GM12873 (cell line): ENCODE measurements around the gene SAP30.

Experiments
- CTCF ChIP-seq: IDR thresholded peaks from 2 replicates; pipeline ENCODE4 v1.5.1; 2012; ENCODE audit warnings: low read depth, mild to moderate bottlenecking, moderate library complexity, low read length, control low read depth; ENCODE audit not compliant: insufficient read depth; ENCODE audit errors: missing control alignments

The SAP30 gene

GRCh38 chr4:173333658-173334084 is 37.1 kb upstream of the SAP30 start:
- TF ChIP-seq CTCF, result no peak

DNA sequence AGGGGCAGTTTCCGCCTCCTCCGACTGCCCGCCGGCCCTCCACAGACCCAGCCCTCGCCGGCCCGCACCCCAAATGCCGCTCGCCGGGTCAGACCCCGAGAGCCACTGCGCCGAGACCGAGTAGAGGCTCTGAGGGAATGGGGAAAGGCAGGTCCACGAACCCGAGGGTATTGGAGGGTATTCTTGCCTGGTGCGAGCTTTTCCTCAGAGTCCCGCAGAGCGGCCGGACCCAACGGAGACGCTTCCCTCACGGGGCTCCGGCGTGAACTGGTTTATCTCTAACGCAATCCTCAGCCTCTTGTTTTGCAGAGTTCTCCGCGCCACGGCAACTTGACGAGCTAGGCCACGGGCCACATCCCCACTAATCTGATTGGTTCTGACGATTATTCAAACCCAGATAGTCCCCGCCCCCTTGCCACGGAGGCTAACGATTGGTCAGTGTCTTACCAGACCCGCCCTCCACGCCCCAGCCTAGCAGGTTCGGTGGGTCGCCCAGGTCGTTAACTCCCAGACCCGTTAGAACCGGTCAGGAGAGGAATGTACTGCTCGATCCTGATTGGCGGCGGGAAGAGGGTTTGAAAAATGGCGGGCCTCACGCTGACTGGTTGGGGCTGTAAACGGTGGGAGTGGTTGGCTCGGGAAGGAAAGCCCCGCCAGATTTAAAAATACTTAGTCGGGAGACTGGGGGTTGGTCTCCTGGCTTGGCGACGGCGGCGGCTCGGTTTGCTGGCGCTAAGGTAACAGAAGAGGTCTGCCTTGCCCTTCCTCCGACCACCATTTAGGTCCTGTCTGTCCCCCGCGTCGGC is 36.5 kb upstream of the SAP30 start, which contains the start of gene HMGB2:
HMGB2 (minus strand) TSS at position 274 of the 806 bp plus-strand sequence. CDS start 709 bp downstream, outside the sequence.
- TF ChIP-seq CTCF, result no peak

DNA sequence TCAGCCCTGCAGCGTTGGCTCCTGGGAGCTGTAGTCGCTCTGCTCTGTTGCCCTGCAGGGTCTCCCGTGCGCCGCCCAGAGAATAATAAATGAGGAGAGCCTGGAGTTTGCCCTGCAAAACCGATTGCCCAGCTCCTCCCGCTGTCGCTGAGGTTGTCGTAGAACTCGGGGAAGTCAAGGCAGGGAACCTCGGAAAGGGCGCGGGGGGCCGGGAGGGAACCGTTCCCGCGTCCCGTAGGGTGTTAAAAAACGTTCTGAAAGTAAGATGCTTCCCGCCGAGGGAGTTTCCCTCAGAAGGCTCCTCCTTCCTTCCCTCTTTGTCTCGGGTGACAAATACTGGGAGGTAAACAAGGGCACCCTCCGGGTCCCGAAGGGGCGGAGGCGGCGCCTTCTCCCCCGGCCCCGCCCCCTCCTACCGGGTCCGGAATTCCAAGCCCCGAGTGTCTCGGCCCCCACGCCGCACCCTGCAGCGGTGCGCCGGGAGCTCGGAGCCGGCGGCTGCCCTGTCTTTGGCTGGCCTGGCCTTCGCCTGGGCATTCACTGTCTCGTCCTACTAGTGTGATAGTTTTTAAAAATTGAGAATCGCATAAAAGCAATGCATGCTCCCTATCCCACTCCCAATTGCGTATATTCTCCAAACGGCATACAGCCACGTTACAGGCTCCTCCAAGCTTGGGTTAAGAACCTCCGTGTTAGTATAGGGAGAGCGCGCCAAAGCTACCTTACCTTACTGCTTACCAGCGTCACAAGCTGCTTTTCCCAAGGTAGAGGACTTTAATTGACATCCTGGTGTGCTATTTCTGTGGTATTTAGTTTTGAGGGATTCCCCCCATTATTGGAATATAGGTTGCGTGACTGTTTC is 35.6 kb upstream of the SAP30 start:
- TF ChIP-seq CTCF, result no peak

DNA sequence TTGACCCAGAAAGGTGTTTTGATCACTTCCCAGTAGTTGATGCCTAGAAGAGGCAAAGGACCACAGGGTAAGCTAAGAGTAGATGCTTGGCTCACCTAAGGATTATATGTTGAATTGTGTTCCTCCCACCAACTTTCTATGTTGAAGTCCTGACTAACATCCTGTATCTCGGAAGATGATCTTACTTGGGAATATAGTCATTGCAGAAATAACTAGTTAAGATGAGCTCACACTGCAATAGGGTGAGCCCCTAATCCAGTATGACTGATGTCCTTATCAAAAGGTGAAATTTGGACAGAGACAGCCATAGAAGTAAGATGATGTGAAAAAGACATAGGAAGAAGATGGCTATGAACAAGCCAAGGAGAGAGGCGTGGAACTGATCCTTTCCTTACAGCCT is 33.3 kb upstream of the SAP30 start:
- no peak for TF ChIP-seq CTCF

DNA sequence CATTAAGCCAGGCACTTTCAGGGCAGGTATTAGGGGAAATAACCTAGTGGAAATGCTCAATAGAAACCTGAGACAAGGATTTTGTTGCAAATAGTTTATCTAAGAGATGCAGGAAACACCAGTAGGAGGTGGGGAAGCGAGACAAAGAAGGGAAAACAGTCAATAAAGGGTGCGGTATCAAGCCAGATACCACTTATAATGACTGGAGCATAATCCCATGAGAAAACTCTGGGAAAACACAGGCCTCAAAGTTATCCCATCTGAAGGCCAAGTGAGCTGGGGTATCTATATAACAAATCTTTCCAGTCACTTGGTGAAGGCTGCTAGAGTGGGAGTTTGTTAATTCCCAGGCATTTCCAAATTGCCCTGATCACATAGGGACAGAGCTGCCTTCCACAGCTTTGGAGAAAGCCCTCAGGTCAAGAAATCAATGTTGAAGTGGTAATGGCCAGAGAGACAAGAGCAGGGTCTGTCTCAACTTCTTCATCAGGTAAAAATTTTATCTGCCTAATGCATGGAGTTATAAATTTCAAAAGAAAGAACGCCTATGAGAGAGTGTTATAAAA is 26.8 kb upstream of the SAP30 start:
- TF ChIP-seq CTCF, result no peak

DNA sequence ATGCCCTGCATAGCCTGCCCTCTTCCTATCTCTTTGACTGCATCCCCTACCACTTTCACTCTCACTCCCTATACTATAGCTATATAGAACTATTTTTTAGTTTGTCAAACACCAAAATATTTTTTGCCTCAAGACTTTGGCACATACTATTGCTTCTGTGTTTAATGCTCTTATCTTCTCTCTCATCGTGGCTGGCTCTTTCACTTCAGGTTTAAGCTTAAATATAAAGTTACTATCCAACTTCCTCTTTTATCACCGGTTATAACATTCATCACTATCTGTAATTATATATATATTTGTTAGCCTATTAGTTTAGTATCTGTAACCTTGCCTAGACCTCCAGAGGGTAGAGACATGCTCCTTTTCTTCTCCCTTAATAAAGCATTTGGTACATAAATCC is 25.1 kb upstream of the SAP30 start:
- TF ChIP-seq CTCF, result no peak

GRCh38 chr4:173346074-173346473 is 24.7 kb upstream of the SAP30 start:
- no peak for TF ChIP-seq CTCF
